LNCaP clone FGC (cell line): Measurements from ENCODE around the gene U2AF1L4.

ENCODE experiments used
- DNase-seq: peaks from one replicate; pipeline ENCODE4 v3.0.0-alpha.2; 2011; ENCODE audit warnings: low read depth
- H3K4me3 ChIP-seq: 2 replicates; pipeline ENCODE4 v1.5.1; 2011; ENCODE audit warnings: mild to moderate bottlenecking, low read depth, low read length, control low read depth
- CTCF ChIP-seq: IDR thresholded peaks from 2 replicates; pipeline ENCODE4 v1.5.1; 2012; ENCODE audit warnings: mild to moderate bottlenecking; ENCODE audit not compliant: control insufficient read depth, insufficient read depth; ENCODE audit errors: extremely low read depth

The U2AF1L4 gene

DNA sequence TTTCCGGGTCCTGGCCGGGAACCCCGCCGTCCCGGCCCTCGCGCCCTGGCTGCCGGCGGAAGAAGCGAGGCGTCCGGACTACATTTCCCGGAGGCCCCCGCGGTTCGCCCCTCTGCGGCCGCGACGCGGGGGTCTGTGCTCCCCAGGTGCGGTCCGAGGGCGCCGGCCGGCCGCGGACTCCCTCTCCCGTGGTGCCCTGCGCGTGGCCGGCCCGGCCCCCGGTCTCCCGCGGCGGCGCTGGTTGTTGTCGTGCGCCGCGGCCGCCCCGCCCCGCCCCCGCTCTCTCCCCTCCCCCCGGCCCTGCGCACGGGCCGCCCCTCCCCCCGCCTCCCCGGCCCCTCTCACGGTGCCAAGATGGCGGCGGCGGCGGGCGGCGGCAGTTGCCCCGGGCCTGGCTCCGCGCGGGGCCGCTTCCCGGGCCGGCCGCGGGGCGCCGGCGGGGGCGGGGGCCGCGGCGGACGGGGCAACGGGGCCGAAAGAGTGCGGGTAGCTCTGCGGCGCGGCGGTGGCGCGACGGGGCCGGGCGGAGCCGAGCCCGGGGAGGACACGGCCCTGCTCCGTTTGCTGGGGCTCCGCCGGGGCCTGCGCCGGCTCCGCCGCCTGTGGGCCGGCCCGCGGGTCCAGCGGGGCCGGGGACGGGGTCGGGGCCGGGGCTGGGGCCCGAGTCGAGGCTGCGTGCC, 27.4 kb downstream of the U2AF1L4 start, which contains the start of gene KMT2B:
TSS of gene KMT2B (plus strand) at position 339 of the 680 bp plus-strand sequence. CDS start at position 355, 16 bp downstream.
- no peak for DNase-seq
- peak within 1 kb of the TSS; percentile 80 for H3K4me3 ChIP-seq
- TF ChIP-seq CTCF: no peak

DNA sequence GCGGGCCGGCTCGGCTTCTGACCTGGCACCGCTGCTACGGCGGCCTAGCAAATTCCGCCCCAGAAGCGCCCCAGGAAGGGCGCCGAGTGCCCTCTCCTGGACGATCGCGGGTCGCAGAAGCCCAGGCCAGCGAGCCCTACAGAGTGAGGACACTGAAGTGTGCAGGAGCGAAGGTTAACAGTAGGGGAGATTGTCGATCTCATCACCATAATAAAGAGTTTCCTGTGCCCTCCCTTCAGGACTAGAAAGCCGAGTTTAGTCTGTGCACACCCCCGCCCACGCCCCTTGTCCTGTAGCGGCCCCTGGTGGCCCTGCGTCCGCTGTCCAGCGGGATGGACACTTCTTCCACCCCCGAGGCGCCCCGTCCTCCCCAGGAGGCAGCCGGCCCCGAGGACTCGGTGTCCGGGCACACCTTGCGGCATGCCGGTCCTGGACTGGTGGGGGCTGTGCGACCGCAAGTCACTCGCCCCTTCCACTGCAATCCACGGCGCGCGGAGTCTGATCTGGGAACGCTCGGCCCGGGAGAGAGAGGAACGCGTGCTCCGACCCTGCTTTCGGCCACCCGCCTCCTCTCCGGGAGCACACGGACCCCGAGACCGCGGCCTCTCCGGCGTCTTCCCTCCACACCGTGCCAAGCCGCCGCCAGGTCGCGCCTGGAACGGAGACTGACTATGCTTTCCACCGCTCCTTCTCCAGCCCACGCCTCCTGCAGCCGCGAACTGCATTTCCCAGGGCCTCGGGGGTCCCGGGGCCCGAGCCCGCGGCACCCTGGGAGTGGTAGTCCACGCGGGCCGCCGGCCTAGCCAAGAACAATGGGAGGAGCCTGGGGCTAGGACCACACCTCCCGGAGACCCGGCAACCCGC, 28.2 kb downstream of the U2AF1L4 start:
- DNase-seq: peak; percentile 84
- peak overlapping the region; percentile 64 for H3K4me3 ChIP-seq
- TF ChIP-seq CTCF: peak; percentile 83

DNA sequence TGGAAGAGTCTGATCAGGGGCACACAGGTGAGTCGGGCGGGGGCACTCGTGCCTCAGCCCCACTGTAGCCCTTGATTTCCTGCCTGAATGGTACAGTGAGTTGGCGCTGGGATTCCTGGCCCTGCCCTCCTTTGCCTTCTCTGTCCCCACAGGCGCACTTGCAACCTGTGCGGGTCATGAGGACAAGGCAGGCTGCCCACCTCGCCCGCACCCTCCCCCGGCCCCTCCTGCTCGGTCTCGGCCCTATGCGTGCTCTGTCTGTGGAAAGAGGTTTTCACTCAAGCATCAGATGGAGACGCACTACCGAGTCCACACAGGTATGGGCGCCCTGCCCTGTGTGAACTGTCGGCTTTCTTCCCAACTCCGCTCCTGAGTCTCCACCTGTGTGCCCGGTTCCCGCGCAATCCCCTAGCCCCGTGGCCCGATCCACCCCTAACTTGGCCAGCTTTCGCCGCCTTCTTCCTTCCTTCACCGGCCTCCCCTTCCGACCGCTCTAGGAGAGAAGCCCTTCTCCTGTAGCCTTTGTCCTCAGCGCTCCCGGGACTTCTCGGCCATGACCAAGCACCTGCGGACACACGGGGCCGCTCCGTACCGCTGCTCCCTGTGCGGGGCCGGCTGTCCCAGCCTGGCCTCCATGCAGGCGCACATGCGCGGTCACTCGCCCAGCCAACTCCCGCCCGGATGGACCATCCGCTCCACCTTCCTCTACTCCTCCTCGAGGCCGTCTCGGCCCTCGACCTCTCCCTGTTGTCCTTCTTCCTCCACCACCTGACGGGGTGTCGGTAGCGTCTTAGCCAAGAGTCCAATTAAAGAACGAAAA, 29.0 kb downstream of the U2AF1L4 start:
- DNase-seq: no peak
- peak overlapping the region; percentile 64 for H3K4me3 ChIP-seq
- no peak; the same call in 1 of the 2 replicates for TF ChIP-seq CTCF

GRCh38 chr19:35715355-35715809, 29.8 kb downstream of the U2AF1L4 start:
- DNase-seq: no peak
- TF ChIP-seq CTCF: no peak
- peak overlapping the region; percentile 64 for H3K4me3 ChIP-seq

GRCh38 chr19:35714601-35715354, 30.4 kb downstream of the U2AF1L4 start:
- no peak overlapping the region for H3K4me3 ChIP-seq
- no peak for DNase-seq
- no peak for TF ChIP-seq CTCF
